IMR-90 (cell line): ENCODE data around the gene ACVR1B. TPM values are rescaled to one million over a fixed set of nuclear protein-coding genes. Genes with fewer than 3 reads are reported as not detected.

Experiments used
- ATAC-seq: fragments of 200-7000 bp; cut with Tn5 transposase; 2 replicates; pipeline ENCODE4 v1.9.1; 2020; ENCODE audit warnings: low read depth, mild to moderate bottlenecking, moderate library complexity
- BruUV-seq: library from RNA; stranded (reverse); fragments of 400-500 nt; replicated peaks from 2 replicates; lab custom pipeline; 2021; lab: Mats Ljungman, UMichigan
- CTCF ChIA-PET: fragments of 300-600 bp; formaldehyde crosslinking; extraction: SDS; loops from one replicate; lab custom pipeline; 2021; ENCODE audit warnings: antibody characterized with exemption; lab: Yijun Ruan, JAX
- POLR2A ChIA-PET: fragments of 300-600 bp; sonication (Branson Sonifier 250); formaldehyde crosslinking; loops from one replicate; lab custom pipeline; 2022; ENCODE audit warnings: antibody characterized with exemption; ENCODE audit not compliant: unreplicated experiment; lab: Charles Lee
- DNase-seq: peaks from one replicate; pipeline ENCODE4 v3.0.0; 2013
- H2AFZ ChIP-seq: replicated peaks from 2 replicates; pipeline ENCODE3; 2013; ENCODE audit warnings: low read length, mild to moderate bottlenecking; ENCODE audit not compliant: poor library complexity
- H2AK5ac ChIP-seq: 2 replicates; pipeline ENCODE4 v1.6.1; 2013; ENCODE audit warnings: low read depth, low read length, inconsistent platforms
- H2AK9ac ChIP-seq: replicated peaks from 2 replicates; pipeline ENCODE3; 2013; ENCODE audit warnings: mild to moderate bottlenecking, low read depth, low read length, moderate library complexity; ENCODE audit not compliant: poor library complexity
- H2BK120ac ChIP-seq: 2 replicates; pipeline ENCODE4 v1.6.1; 2013; ENCODE audit warnings: low read depth, low read length, inconsistent platforms
- H2BK15ac ChIP-seq: 3 replicates; pipeline ENCODE4 v1.6.1; 2013; ENCODE audit warnings: low read depth, low read length, inconsistent platforms
- H2BK20ac ChIP-seq: 2 replicates; pipeline ENCODE4 v1.6.1; 2013; ENCODE audit warnings: low read depth, mild to moderate bottlenecking, inconsistent platforms, low read length, moderate library complexity
- H2BK5ac ChIP-seq: 2 replicates; pipeline ENCODE4 v1.6.1; 2013; ENCODE audit warnings: mild to moderate bottlenecking, low read depth, low read length, inconsistent platforms; ENCODE audit not compliant: poor library complexity, severe bottlenecking
- H3K14ac ChIP-seq: replicated peaks from 2 replicates; pipeline ENCODE4 v1.6.1; 2013; ENCODE audit warnings: low read depth, low read length, inconsistent platforms
- H3K18ac ChIP-seq: 2 replicates; pipeline ENCODE4 v1.6.1; 2013; ENCODE audit warnings: low read depth, low read length, control low read depth
- H3K23ac ChIP-seq: 2 replicates; pipeline ENCODE4 v1.6.1; 2013; ENCODE audit warnings: low read depth, low read length, inconsistent platforms
- H3K27ac ChIP-seq: 2 replicates; pipeline ENCODE4 v1.5.1; 2013; ENCODE audit warnings: mild to moderate bottlenecking, control low read depth, low read length; ENCODE audit not compliant: insufficient read depth
- H3K27me3 ChIP-seq: 2 replicates; pipeline ENCODE4 v1.6.1; 2013; ENCODE audit warnings: low read length; ENCODE audit not compliant: control insufficient read depth, insufficient read depth
- H3K36me3 ChIP-seq: 2 replicates; pipeline ENCODE4 v1.6.1; 2013; ENCODE audit warnings: low read length, mixed read lengths; ENCODE audit not compliant: control insufficient read depth, insufficient read depth
- H3K4ac ChIP-seq: 2 replicates; pipeline ENCODE4 v1.6.1; 2013; ENCODE audit warnings: low read depth, low read length, inconsistent platforms
- H3K4me1 ChIP-seq: 2 replicates; pipeline ENCODE4 v1.6.1; 2013; ENCODE audit warnings: low read length, mixed read lengths; ENCODE audit not compliant: control insufficient read depth, insufficient read depth
- H3K4me2 ChIP-seq: 2 replicates; pipeline ENCODE4 v1.6.1; 2013; ENCODE audit warnings: low read depth, mild to moderate bottlenecking, control low read depth, low read length, moderate library complexity
- H3K4me3 ChIP-seq: 2 replicates; pipeline ENCODE4 v1.5.1; 2013; ENCODE audit warnings: low read depth, mild to moderate bottlenecking, control low read depth, low read length, moderate library complexity; ENCODE audit not compliant: insufficient read depth
- H3K56ac ChIP-seq: 2 replicates; pipeline ENCODE4 v1.6.1; 2013; ENCODE audit warnings: low read length, inconsistent platforms; ENCODE audit not compliant: insufficient read depth; ENCODE audit errors: extremely low read depth
- H3K79me1 ChIP-seq, 2 experiments: 2 replicates each; pipeline ENCODE4 v1.6.1; 2013; ENCODE audit warnings: low read length in 2 of 2, inconsistent platforms in 1 of 2, low read depth in 1 of 2
- H3K9ac ChIP-seq: 2 replicates; pipeline ENCODE4 v1.6.1; 2013; ENCODE audit warnings: low read depth, low read length, control low read depth
- H3K9me1 ChIP-seq: 2 replicates; pipeline ENCODE4 v1.6.1; 2013; ENCODE audit warnings: low read length, inconsistent platforms; ENCODE audit not compliant: insufficient read depth
- H3K9me3 ChIP-seq: 2 replicates; pipeline ENCODE4 v1.6.1; 2013; ENCODE audit warnings: low read length; ENCODE audit not compliant: control insufficient read depth, insufficient read depth
- H4K20me1 ChIP-seq: 2 replicates; pipeline ENCODE4 v1.6.1; 2013; ENCODE audit warnings: low read length, inconsistent platforms; ENCODE audit not compliant: insufficient read depth
- H4K5ac ChIP-seq: 2 replicates; pipeline ENCODE4 v1.6.1; 2013; ENCODE audit warnings: mild to moderate bottlenecking, low read depth, low read length, control low read depth
- H4K8ac ChIP-seq, 2 experiments: 2 replicates each; pipeline ENCODE4 v1.6.1; 2013; ENCODE audit warnings: low read depth in 2 of 2, low read length in 2 of 2, control low read depth in 1 of 2, inconsistent platforms in 1 of 2
- H4K91ac ChIP-seq: 2 replicates; pipeline ENCODE4 v1.6.1; 2013; ENCODE audit warnings: low read depth, low read length, inconsistent platforms; ENCODE audit not compliant: insufficient read depth
- BHLHE40 ChIP-seq: fragments of 150-350 bp; IDR thresholded peaks from 2 replicates; pipeline ENCODE4 v1.6.1; 2016; ENCODE audit warnings: mild to moderate bottlenecking, low read depth, low read length
- CEBPB ChIP-seq: IDR thresholded peaks from 2 replicates; pipeline ENCODE4 v1.6.1; 2012; ENCODE audit warnings: low read depth, low read length, improper control_type of control experiment
- CHD1 ChIP-seq: IDR thresholded peaks from 2 replicates; pipeline ENCODE4 v1.6.1; 2012; ENCODE audit warnings: low read depth, low read length, improper control_type of control experiment
- CTCF ChIP-seq: conservative IDR thresholded peaks from 2 replicates; pipeline ENCODE4 v1.5.1; 2012; ENCODE audit warnings: mild to moderate bottlenecking, low read depth, low read length, improper control_type of control experiment
- FOS ChIP-seq: fragments of 150-350 bp; IDR thresholded peaks from 2 replicates; pipeline ENCODE4 v1.6.1; 2016; ENCODE audit warnings: low read depth, low read length
- MAFK ChIP-seq: IDR thresholded peaks from 2 replicates; pipeline ENCODE4 v1.6.1; 2012; ENCODE audit warnings: low read depth, low read length, improper control_type of control experiment
- MXI1 ChIP-seq: IDR thresholded peaks from 2 replicates; pipeline ENCODE4 v1.6.1; 2012; ENCODE audit warnings: low read depth, mild to moderate bottlenecking, low read length, moderate library complexity, borderline replicate concordance
- POLR2A ChIP-seq: IDR thresholded peaks from 2 replicates; pipeline ENCODE4 v1.6.1; 2012; ENCODE audit warnings: mild to moderate bottlenecking, low read depth, low read length
- RAD21 ChIP-seq: IDR thresholded peaks from 2 replicates; pipeline ENCODE4 v1.6.1; 2012; ENCODE audit warnings: low read length, improper control_type of control experiment
- RCOR1 ChIP-seq: IDR thresholded peaks from 2 replicates; pipeline ENCODE4 v1.6.1; 2012; ENCODE audit warnings: mild to moderate bottlenecking, low read length, improper control_type of control experiment; ENCODE audit not compliant: insufficient replicate concordance
- RFX5 ChIP-seq: IDR thresholded peaks from 2 replicates; pipeline ENCODE4 v1.8.0; 2012; ENCODE audit warnings: low read depth, mild to moderate bottlenecking, low read length, moderate library complexity
- SMC3 ChIP-seq: fragments of 150-350 bp; IDR thresholded peaks from 2 replicates; pipeline ENCODE4 v1.6.1; 2016; ENCODE audit warnings: low read depth, mild to moderate bottlenecking, antibody characterized with exemption, low read length, moderate library complexity
- USF2 ChIP-seq: fragments of 150-350 bp; IDR thresholded peaks from 2 replicates; pipeline ENCODE4 v1.6.1; 2017; ENCODE audit warnings: mild to moderate bottlenecking, antibody characterized with exemption, low read length, low read depth
- WGBS, 2 experiments: methylation state at CpG; one replicate each; pipeline versions ENCODE4 v1.1.5 to v1.1.7; 2013; ENCODE audit warnings: missing lambda C conversion rate in 2 of 2; ENCODE audit not compliant: insufficient read length in 1 of 2; ENCODE audit errors: extremely low coverage in 2 of 2; 5-methylcytosine and 5-hydroxymethylcytosine counted together
- dilution Hi-C: fragments of 300-500 bp; cut with HindIII; formaldehyde crosslinking; loops from one replicate; pipeline ENCODE4 v1.14.3; 2018; ENCODE audit warnings: low sequenced_read_pairs; ENCODE audit not compliant: unreplicated experiment
- in situ Hi-C: fragments of 300-500 bp; cut with MboI; formaldehyde crosslinking; loops from 3 replicates; pipeline ENCODE4 v1.14.3; 2019; ENCODE audit warnings: low sequenced_read_pairs, inconsistent platforms, mixed read lengths
- intact Hi-C: fragments of 100-400 bp; cut with micrococcal nuclease; formaldehyde crosslinking; loops from 2 replicates; pipeline ENCODE4 v1.10.0; 2022
- polyA plus RNA-seq, 3 experiments: library from polyadenylated mRNA; depleted of rRNA; stranded (reverse); fragments of >200 nt; gene quantifications; 2 replicates each; pipeline ENCODE4 v1.2.3, GENCODE V29; 2012; ENCODE audit warnings: low replicate concordance in 1 of 3
- total RNA-seq: library from RNA; depleted of rRNA; stranded (reverse); fragments of >200 nt; gene quantifications from 2 replicates; pipeline ENCODE4 v1.2.3, GENCODE V29; 2012

The ACVR1B gene
- total and polyA plus RNA-seq, 2 of the 4 experiments (the other 2 are of a cell fraction) = 5.7 to 13.6 TPM

GRCh38 chr12:51960890-51961289 is 9.4 kb downstream of the ACVR1B start:
- no peak for DNase-seq
- no peak overlapping the region for H2BK15ac ChIP-seq
- H2AK9ac ChIP-seq = no peak overlapping the region
- H3K18ac ChIP-seq = no peak overlapping the region
- H4K5ac ChIP-seq = no peak overlapping the region
- ATAC-seq = no peak
- TF ChIP-seq USF2 (no peak), MAFK (no peak), CHD1 (no peak), RFX5 (no peak), MXI1 (no peak), CEBPB (no peak), FOS (no peak), SMC3 (no peak), CTCF (no peak), POLR2A (no peak), RAD21 (no peak), BHLHE40 (no peak), RCOR1 (no peak)
- peaks cover 7% of the 10 kb centered on the region for H3K36me3 ChIP-seq
- H2BK5ac ChIP-seq = no peak overlapping the region
- no peak overlapping the region for H3K4ac ChIP-seq
- no peak overlapping the region for H3K14ac ChIP-seq
- no TSS peak for BruUV-seq
- H3K4me1 ChIP-seq = peaks cover 9% of the 10 kb centered on the region
- H3K4me2 ChIP-seq = no peak overlapping the region
- WGBS, 2 experiments = 89% methylated on average over 1 of the region's 6 CpGs; no CpG with 5 or more reads in 1 of the 2 experiments
- CTCF ChIA-PET = interaction anchor here (2.1 kb wide), 1 partner anchor 10 kb away, joined by 16 read pairs; no protein-coding TSS in a partner anchor
- H4K20me1 ChIP-seq = peaks cover 31% of the 10 kb centered on the region; the same call in 1 of the 2 replicates
- H4K8ac ChIP-seq = no peak overlapping the region
- dilution Hi-C loops = loop anchor here (25.0 kb wide), 1 partner anchor 99 kb away; no protein-coding TSS in a partner anchor
- POLR2A ChIA-PET = no interaction called here
- intact Hi-C loops = no loop called here
- no peak overlapping the region for H2AK5ac ChIP-seq
- in situ Hi-C loops = no loop called here
- H3K9me1 ChIP-seq = peaks cover 12% of the 10 kb centered on the region; the same call in 1 of the 2 replicates
- no peak overlapping the region for H4K91ac ChIP-seq
- H3K9ac ChIP-seq = no peak overlapping the region
- H2BK120ac ChIP-seq = no peak overlapping the region
- no peak overlapping the region for H3K27ac ChIP-seq
- no peak overlapping the region for H3K4me3 ChIP-seq
- peaks cover 34 to 82% of the 10 kb centered on the region in 2 experiments for H3K79me1 ChIP-seq
- no peak overlapping the region for H3K23ac ChIP-seq
- no peaks in the 10 kb centered on the region for H3K27me3 ChIP-seq
- H3K56ac ChIP-seq = no peak overlapping the region
- no peaks in the 10 kb centered on the region for H3K9me3 ChIP-seq
- H2BK20ac ChIP-seq = no peak overlapping the region
- no peak overlapping the region for H2AFZ ChIP-seq
